Vagina (tissue), 2 donors: Measurements from ENCODE around the gene ADGRG3. TPM values are rescaled to one million over a fixed set of nuclear protein-coding genes. Genes with fewer than 3 reads are reported as not detected.

Experiments
- DNase-seq, 2 donors: peaks; one replicate each; pipeline ENCODE4 v3.0.0-alpha.2; 2017; ENCODE audit errors: extremely low spot score in 2 of 2
- H3K27ac ChIP-seq: fragments of 200-600 bp; sonication (generic); one replicate; pipeline ENCODE4 v1.5.1; 2019
- H3K27me3 ChIP-seq: fragments of 200-600 bp; sonication (generic); one replicate; pipeline ENCODE4 v1.5.1; 2019
- H3K36me3 ChIP-seq, 2 donors: fragments of 200-600 bp; sonication (generic); one replicate each; pipeline ENCODE4 v1.5.1; 2017 to 2019
- H3K4me1 ChIP-seq: fragments of 200-600 bp; sonication (generic); one replicate; pipeline ENCODE4 v1.5.1; 2019
- H3K4me3 ChIP-seq, 2 donors: fragments of 200-600 bp; sonication (generic); 1 replicate in 1 of 2; 2 replicates in 1 of 2; pipeline ENCODE4 v1.5.1; 2016 to 2019
- H3K9me3 ChIP-seq: fragments of 200-600 bp; sonication (generic); one replicate; pipeline ENCODE4 v1.5.1; 2019
- POLR2A ChIP-seq, 2 donors: fragments of 450-650 bp; IDR thresholded peaks; one replicate each; pipeline ENCODE4 v1.6.1; 2017; ENCODE audit warnings: antibody characterized with exemption in 2 of 2, mild to moderate bottlenecking in 2 of 2, moderate library complexity in 2 of 2
- POLR2AphosphoS5 ChIP-seq, 2 donors: sonication (generic); formaldehyde crosslinking; IDR thresholded peaks; one replicate each; pipeline ENCODE4 v1.9.0; 2017; ENCODE audit warnings: antibody characterized with exemption in 2 of 2, mild to moderate bottlenecking in 2 of 2, low read depth in 1 of 2; ENCODE audit not compliant: insufficient read depth in 1 of 2
- intact Hi-C: fragments of 100-400 bp; cut with DNase I; formaldehyde crosslinking; loops from one replicate; pipeline ENCODE4 v1.15.1; 2023
- total RNA-seq: library from RNA; depleted of rRNA; stranded (reverse); fragments of >200 nt; gene quantifications from one replicate; pipeline ENCODE4 v1.2.3, GENCODE V29; 2016
- TF ChIP-seq, protein P1 (sequence below), 3 experiments: fragments of 450-650 bp in 2 of 3; fragments of 200-600 bp in 1 of 3; sonication (generic) in 1 of 3; IDR thresholded peaks; one replicate each; pipeline ENCODE4 v1.5.1; 2017 to 2019; ENCODE audit warnings: antibody characterized with exemption in 3 of 3, mild to moderate bottlenecking in 2 of 3, moderate library complexity in 2 of 3

The ADGRG3 gene
- total RNA-seq, 1 donor from 2014 or later, result 10.3 TPM

DNA sequence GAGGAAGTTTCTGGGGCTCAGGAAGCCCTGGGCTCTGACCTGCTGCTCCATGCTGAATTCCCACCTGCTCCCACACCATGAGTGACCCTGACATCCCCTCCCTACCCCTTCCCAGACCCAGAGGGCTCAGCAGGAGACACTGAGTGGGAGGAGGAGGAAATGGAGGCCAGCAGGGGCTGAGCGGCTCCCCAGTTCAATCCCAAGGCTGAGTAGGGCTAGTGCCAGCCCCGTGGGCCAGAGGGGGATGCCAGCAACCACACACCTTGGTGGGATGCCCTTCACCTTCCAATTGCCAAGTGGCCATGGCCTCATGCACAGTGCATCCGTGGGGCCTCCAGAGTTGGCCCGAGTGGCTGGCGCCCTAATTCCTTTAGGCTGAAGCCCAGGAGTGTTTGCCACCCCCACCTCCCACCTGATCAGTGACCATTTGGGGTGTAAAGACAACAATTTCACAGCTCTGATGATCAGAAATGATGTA is 1.0 kb upstream of the ADGRG3 start:
- H3K27me3 ChIP-seq, result no peaks in the 10 kb centered on the region
- H3K27ac ChIP-seq, result no peak overlapping the region
- TF ChIP-seq POLR2AphosphoS5 (IDR thresholded peaks at IDR 0.05; ENCODE audit: insufficient read depth in 1 of 2, low read depth in 1 of 2), result no peak
- no peak for TF ChIP-seq POLR2A (IDR thresholded peaks at IDR 0.05)
- TF ChIP-seq, protein P1, sequence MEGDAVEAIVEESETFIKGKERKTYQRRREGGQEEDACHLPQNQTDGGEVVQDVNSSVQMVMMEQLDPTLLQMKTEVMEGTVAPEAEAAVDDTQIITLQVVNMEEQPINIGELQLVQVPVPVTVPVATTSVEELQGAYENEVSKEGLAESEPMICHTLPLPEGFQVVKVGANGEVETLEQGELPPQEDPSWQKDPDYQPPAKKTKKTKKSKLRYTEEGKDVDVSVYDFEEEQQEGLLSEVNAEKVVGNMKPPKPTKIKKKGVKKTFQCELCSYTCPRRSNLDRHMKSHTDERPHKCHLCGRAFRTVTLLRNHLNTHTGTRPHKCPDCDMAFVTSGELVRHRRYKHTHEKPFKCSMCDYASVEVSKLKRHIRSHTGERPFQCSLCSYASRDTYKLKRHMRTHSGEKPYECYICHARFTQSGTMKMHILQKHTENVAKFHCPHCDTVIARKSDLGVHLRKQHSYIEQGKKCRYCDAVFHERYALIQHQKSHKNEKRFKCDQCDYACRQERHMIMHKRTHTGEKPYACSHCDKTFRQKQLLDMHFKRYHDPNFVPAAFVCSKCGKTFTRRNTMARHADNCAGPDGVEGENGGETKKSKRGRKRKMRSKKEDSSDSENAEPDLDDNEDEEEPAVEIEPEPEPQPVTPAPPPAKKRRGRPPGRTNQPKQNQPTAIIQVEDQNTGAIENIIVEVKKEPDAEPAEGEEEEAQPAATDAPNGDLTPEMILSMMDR (IDR thresholded peaks at IDR 0.05), result no peak
- H3K4me1 ChIP-seq, result no peaks in the 10 kb centered on the region
- no peaks in the 10 kb centered on the region for H3K9me3 ChIP-seq
- no peak overlapping the region for H3K4me3 ChIP-seq
- intact Hi-C loops, result no loop called here
- H3K36me3 ChIP-seq, result no peaks in the 10 kb centered on the region
- no peak for DNase-seq

DNA sequence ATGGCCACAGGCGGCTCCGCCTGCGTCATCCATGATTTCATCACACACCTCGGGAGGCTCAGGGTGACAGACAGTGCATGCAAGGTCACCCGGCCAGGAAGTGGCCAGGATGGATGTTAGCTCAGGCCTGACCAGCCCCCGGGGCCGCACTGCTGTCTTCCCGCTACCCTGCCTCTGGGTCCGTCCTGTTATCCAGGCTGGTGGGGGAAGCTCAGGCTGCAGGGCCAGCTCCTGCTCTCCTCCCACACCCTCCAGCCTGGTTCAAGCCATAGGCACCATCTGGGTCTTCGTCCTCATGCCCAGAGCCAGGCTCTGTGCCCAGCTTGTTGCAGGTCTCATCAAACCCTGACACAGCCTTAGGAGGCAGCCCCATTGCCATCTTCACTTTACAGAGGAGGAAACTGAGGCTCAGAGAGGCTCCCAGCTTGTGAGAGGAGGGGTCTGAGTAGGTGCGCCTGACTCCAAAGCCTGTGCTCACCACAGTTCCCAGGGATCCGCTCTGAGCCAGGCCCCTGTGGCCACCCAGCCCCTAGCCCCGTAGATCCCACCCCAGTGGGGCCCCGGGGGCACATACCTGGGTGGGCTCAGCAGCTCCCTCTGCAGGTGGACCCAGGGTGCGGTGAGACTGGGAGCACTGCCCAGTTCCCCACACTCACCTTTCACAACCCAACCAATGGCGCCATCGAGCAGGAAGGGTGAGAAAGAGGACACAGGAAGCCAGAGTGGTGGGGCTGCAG is 412 bp upstream of the ADGRG3 start:
- Histone ChIP-seq H3K27me3 (no peaks in the 10 kb centered on the region), H3K27ac (no peak overlapping the region), H3K9me3 (no peaks in the 10 kb centered on the region), H3K36me3 (no peaks in the 10 kb centered on the region), H3K4me3 (no peak overlapping the region), H3K4me1 (no peaks in the 10 kb centered on the region)
- DNase-seq, result no peak
- intact Hi-C loops, result no loop called here
- TF ChIP-seq, protein P1 (IDR thresholded peaks at IDR 0.05), result no peak
- TF ChIP-seq POLR2A (IDR thresholded peaks at IDR 0.05), result no peak
- TF ChIP-seq POLR2AphosphoS5 (IDR thresholded peaks at IDR 0.05; ENCODE audit: insufficient read depth in 1 of 2, low read depth in 1 of 2), result no peak

- no peak for DNase-seq
- Histone ChIP-seq H3K36me3 (no peaks in the 10 kb centered on the region), H3K4me3 (no peak overlapping the region), H3K27ac (no peak overlapping the region), H3K27me3 (no peaks in the 10 kb centered on the region), H3K4me1 (no peaks in the 10 kb centered on the region), H3K9me3 (no peaks in the 10 kb centered on the region)
- TF ChIP-seq POLR2A (IDR thresholded peaks at IDR 0.05), result no peak
- no peak for TF ChIP-seq POLR2AphosphoS5 (IDR thresholded peaks at IDR 0.05; ENCODE audit: insufficient read depth in 1 of 2, low read depth in 1 of 2)
- TF ChIP-seq, protein P1 (IDR thresholded peaks at IDR 0.05), result no peak
- intact Hi-C loops, result no loop called here
Measured at GRCh38 chr16:57668630-57669475, 747 bp downstream of the ADGRG3 start.

- no peaks in the 10 kb centered on the region for H3K36me3 ChIP-seq
- intact Hi-C loops, result no loop called here
- no peaks in the 10 kb centered on the region for H3K9me3 ChIP-seq
- no peaks in the 10 kb centered on the region for H3K27me3 ChIP-seq
- DNase-seq, result no peak
- no peak overlapping the region for H3K4me3 ChIP-seq
- no peaks in the 10 kb centered on the region for H3K4me1 ChIP-seq
- no peak overlapping the region for H3K27ac ChIP-seq
- TF ChIP-seq POLR2AphosphoS5 (IDR thresholded peaks at IDR 0.05; ENCODE audit: insufficient read depth in 1 of 2, low read depth in 1 of 2) (no peak), POLR2A (IDR thresholded peaks at IDR 0.05) (no peak)
- TF ChIP-seq, protein P1 (IDR thresholded peaks at IDR 0.05), result no peak
Measured at GRCh38 chr16:57669476-57670162, 1.5 kb downstream of the ADGRG3 start.
